ENCODE measurements around the gene VMP1.

- TF ChIP-seq MAX (IDR thresholded peaks at IDR 0.05; ENCODE audit: low read depth, low read length), result no peak
- no peak for TF ChIP-seq POLR2A (IDR thresholded peaks at IDR 0.05; ENCODE audit: extremely low read depth, insufficient read length)
These were observed 29.9 kb downstream of the VMP1 start for GRCh38 chr17:59737324-59737723.

All from NB4 (cell line).